Measurements from ENCODE around the gene SLC8B1. TPM values are rescaled to one million over a fixed set of nuclear protein-coding genes. Genes with fewer than 3 reads are reported as not detected.
A peak's percentile ranks its signal among the peaks of the same experiment; 100 is the strongest.

SLC8B1 gene
- total and polyA plus RNA-seq, 5 experiments from 2014 or later: 26.3 to 136 (median 71.2) TPM

DNA sequence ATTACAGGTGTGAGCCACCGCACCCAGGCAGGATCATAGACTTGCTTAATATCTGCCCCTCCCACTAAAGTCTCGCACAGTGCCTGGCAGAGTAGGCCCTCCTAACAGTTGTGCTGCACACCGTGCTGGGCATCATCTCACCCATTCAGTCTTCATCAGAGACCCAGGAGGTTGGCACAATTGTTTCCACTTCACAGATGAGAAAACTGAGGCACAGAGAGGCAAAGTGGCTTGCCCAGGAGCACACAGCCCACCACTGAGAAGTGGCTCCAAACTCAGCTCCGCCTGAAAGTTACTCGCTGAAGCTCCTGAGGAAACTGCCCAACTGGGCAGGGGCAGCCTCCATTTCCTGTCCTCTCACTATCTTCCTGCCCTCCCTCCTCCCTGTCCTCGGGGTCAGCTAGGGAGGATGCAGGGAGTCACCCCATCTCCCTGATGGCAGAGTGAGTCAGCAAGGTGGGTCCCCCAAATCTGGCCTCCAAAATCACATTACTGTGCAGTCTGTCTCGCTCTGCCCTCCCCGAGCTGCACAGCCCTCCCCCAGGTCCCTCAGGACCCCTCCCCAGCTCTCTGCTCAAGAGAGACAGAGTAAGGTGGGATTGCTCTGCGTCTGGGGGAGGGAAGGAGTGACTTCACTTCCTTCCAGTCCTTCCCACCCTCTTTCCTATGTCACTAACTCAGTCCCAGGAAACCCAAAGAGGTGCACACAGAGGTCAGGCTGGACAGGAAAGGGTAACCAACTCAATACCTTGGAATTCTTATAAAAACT is 5.7 kb downstream of the SLC8B1 start:
- peak overlapping the region in 7 of 10 donors; percentile 4 to 91 (median 53) for H3K27ac Mint-ChIP-seq
- ATAC-seq: no peak

DNA sequence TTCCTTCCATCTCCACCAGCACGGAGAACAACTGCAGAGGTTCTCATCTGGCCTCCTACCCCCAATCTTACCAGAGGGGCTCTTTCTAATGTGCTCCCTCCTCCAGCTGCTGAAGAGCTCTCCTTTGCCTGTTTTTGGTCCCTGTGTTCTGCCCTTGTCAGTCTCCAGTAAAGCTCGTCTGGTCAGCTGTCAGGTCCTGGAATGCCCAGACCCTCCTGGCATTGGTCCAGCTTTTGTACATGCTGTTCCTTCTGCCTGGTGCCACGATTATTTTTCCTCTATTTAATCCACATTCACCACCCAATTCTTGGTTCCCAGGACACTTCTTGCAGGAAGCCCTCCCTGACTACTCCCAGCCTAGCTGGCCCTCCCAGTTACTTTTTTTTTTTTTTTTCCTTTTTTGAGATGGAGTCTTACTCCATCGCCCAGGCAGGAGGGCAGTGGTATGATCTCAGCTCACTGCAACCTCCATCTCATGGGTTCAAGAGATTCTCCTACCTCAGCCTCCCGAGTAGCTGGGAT is 6.5 kb downstream of the SLC8B1 start:
- POLR2A ChIA-PET: no interaction called here
- Mint-ChIP-seq H3K36me3 (peaks cover 0 to 76% (median 21%) of the 10 kb centered on the region in 3 donors), H3K4me3 (no peak overlapping the region), H3K27me3 (no peaks in the 10 kb centered on the region), H3K4me1 (peaks cover 24 to 73% (median 60%) of the 10 kb centered on the region in 4 donors), H3K9me3 (no peaks in the 10 kb centered on the region), H3K27ac (peak overlapping the region in 9 of 10 donors; percentile 4 to 72 (median 58))
- DNase-seq (no peak), ATAC-seq (no peak)

More for the DNA sequence above, 5.7 kb downstream of the SLC8B1 start:
- Mint-ChIP-seq H3K4me1 (peaks cover 24 to 76% (median 65%) of the 10 kb centered on the region in 4 donors), H3K9me3 (no peaks in the 10 kb centered on the region), H3K36me3 (peaks cover 0 to 69% (median 21%) of the 10 kb centered on the region in 3 donors), H3K27me3 (no peaks in the 10 kb centered on the region), H3K4me3 (peak overlapping the region in 1 of 10 donors; percentile 22)
- DNase-seq: no peak
- POLR2A ChIA-PET: no interaction called here

DNA sequence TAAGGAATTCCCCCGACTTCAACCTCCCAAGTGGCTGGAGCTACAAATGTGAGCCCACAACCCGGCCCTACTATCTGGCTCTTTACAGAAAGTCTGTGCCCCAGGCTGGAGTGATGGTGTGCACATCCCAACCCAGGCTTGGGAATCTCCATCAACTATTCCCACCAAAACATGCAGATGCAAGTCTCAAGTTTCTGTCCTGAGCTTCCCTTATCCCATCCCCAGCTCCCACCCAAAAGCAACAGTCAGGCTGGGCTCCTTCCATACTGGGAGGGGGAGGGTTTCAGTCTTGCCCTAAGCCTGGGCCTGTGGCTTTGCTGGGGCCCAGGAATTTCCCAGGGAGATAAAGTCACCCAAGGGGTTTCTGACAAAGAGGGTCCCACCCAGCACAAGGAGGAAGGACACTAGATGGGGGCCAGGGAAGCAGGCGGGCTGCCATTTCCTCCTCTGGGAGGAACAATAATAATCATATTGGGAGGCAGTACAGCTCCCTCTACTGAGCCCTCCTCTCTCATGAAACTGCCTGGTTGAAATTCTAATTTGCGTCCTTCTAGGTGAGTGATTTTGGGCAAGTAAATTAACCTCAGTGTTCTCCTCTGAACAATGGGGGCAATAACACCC is 8.0 kb downstream of the SLC8B1 start:
- Mint-ChIP-seq H3K9me3 (peaks cover 0 to 3% (median 0%) of the 10 kb centered on the region in 9 donors), H3K27me3 (no peaks in the 10 kb centered on the region), H3K27ac (peak overlapping the region in 9 of 10 donors; percentile 6 to 80 (median 60)), H3K4me3 (no peak overlapping the region), H3K36me3 (peaks cover 0 to 82% (median 26%) of the 10 kb centered on the region in 3 donors), H3K4me1 (peaks cover 18 to 63% (median 54%) of the 10 kb centered on the region in 4 donors)
- POLR2A ChIA-PET: no interaction called here
- DNase-seq: no peak
- no peak for ATAC-seq

DNA sequence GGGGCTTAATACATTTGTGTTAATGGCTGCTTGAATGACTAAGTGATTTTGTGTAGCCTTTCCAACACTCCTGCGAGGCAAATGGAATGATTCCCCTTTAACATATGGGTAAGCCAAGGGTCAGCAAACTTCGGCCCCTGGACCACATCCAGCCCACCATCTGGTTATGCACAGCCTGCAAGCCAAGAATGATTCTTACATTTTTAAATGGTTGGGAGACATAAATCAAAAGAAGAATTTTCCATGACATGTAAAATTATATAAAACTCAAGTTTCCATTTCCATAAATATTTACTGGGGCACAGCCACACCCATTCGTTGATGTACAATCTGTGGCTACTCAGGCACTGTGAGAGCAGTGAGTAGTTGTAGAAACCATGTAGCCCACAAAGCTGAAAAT is 9.0 kb downstream of the SLC8B1 start:
- no peak for ATAC-seq
- POLR2A ChIA-PET: no interaction called here
- peak overlapping the region in 3 of 10 donors; percentile 20 to 80 (median 21) for H3K27ac Mint-ChIP-seq
- no peak for DNase-seq
- no peaks in the 10 kb centered on the region for H3K27me3 Mint-ChIP-seq
- peaks cover 0 to 3% (median 0%) of the 10 kb centered on the region in 9 donors for H3K9me3 Mint-ChIP-seq
- peaks cover 0 to 80% (median 24%) of the 10 kb centered on the region in 3 donors for H3K36me3 Mint-ChIP-seq
- no peak overlapping the region for H3K4me3 Mint-ChIP-seq
- peaks cover 15 to 56% (median 48%) of the 10 kb centered on the region in 4 donors for H3K4me1 Mint-ChIP-seq

DNA sequence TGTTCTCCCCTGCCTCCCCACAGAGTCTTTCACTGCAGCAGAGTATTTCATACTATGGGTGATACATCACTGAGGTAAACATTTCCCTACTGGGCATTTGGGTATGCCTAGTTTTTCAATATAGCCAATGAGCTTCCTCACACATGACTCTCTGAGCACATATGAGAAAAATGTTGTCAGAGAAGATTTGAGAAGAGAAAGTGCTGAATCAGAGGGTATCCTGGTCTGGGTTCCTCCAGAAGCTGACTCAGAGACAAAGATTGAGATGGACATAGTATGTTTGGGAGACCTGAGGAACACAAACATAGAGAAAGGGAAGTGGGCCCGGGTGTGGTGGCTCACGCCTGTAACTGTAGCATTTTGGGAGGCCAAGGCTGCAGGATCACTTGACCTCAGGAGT is 12.6 kb downstream of the SLC8B1 start:
- H3K4me1 Mint-ChIP-seq: peaks cover 9 to 32% (median 24%) of the 10 kb centered on the region in 4 donors
- ATAC-seq: no peak
- H3K27me3 Mint-ChIP-seq: no peaks in the 10 kb centered on the region
- no peak for DNase-seq
- POLR2A ChIA-PET: no interaction called here
- H3K27ac Mint-ChIP-seq: peak overlapping the region in 6 of 10 donors; percentile 20 to 74 (median 38)
- no peak overlapping the region for H3K4me3 Mint-ChIP-seq
- peaks cover 0 to 3% (median 0%) of the 10 kb centered on the region in 9 donors for H3K9me3 Mint-ChIP-seq
- peaks cover 7 to 89% (median 38%) of the 10 kb centered on the region in 3 donors for H3K36me3 Mint-ChIP-seq

DNA sequence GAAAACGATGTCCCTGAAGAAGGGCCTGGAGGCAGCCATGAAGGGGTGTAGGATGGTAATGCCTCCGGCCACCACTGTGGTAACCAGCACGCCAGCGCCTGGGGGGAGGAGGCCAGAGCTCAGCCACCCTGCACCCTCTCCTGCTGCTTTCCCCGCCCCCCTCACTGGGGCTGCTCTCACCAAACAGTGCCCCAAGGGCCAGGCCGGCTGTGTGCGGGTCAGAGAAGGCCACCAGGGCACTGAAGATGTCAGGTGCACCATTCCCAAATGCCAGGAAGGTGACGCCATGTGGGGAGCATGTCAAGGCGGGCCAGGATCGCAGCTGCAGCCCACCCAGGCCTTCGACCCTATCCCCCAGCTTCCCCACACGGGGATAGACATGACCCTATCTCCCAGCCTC is 14.5 kb downstream of the SLC8B1 start:
- DNase-seq: no peak
- Mint-ChIP-seq H3K27me3 (no peaks in the 10 kb centered on the region), H3K27ac (no peak overlapping the region), H3K4me1 (peaks cover 7 to 24% (median 14%) of the 10 kb centered on the region in 4 donors), H3K9me3 (peaks cover 0 to 3% (median 0%) of the 10 kb centered on the region in 9 donors), H3K36me3 (peaks cover 7 to 92% (median 38%) of the 10 kb centered on the region in 3 donors), H3K4me3 (no peak overlapping the region)
- POLR2A ChIA-PET: interaction anchor here (0.5 kb wide), 1 partner anchor 53 kb away, joined by 4 read pairs; no protein-coding TSS in a partner anchor
- ATAC-seq: no peak

DNA sequence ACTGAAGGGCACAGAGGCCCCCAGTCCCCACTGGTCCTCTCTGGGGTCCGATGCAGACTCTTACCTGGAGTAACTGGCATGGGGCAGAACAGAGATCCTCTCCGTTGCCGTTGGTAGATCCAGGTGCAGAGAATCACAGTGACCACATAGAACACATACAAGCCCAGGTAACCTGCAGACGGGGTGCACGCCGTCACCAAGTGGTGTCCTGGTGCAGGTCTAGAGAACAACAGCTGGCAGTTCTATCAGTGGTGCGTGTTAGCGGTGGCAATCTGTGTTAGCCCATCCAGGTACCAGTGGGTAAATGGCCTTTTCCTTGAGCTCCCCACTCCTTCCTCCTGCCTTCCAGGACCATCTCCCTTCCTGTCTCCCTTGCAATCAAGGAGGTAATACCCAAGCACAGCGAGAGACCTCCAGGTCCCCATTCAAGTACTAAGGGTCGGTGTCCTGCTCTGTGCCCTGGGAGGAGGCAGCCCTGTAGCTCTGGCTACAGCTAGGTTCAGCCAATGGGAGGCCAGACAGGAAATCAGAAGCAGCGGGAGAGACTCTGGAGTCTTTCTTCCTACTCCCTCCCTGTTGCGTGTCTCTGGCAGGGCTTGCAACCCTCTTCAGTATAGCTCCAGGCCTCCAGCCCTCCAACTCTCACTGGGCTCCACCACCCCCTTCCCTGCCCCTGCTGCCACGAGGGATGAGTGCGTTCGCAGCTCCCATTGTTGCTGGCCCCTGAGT is 15.8 kb downstream of the SLC8B1 start:
- Mint-ChIP-seq H3K36me3 (peaks cover 7 to 96% (median 40%) of the 10 kb centered on the region in 3 donors), H3K4me3 (no peak overlapping the region), H3K27me3 (no peaks in the 10 kb centered on the region), H3K4me1 (peaks cover 7 to 18% (median 10%) of the 10 kb centered on the region in 4 donors), H3K9me3 (peaks cover 0 to 3% (median 0%) of the 10 kb centered on the region in 9 donors), H3K27ac (peak overlapping the region in 2 of 10 donors; percentile 62 to 73)
- POLR2A ChIA-PET: interaction anchor here (0.6 kb wide), 1 partner anchor 13 kb away, joined by 8 read pairs; no protein-coding TSS in a partner anchor
- ATAC-seq (no peak), DNase-seq (no peak)

DNA sequence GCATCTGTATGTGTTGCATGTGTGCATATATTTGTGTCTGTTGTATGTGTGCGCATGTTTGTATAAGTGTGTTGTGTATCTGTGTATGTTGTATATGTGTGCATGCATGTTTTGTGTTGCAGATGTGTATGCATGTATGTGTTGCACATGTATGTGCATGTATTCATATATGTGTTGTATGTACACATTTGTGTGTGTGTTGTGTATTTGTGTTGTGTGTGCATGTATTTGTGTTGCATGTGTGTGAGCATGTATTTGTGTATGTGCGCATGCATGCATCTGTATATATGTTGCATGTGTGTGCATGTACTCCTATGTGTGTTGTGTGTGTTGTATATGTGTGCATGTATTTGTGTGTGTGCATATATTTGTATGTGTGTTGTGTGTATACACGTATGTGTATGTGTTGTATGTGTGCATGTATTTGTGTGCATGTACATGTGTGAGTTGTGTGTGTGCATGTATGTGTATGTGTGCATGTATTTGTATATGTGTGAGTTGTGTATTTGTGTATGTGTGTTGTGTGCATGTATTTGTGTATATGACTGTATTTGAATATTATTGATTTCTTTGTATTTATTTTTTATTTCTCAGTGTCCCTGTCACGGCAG is 16.8 kb downstream of the SLC8B1 start:
- H3K4me3 Mint-ChIP-seq: no peak overlapping the region
- peaks cover 0 to 3% (median 0%) of the 10 kb centered on the region in 9 donors for H3K9me3 Mint-ChIP-seq
- ATAC-seq (no peak), DNase-seq (no peak)
- peaks cover 3 to 17% (median 7%) of the 10 kb centered on the region in 4 donors for H3K4me1 Mint-ChIP-seq
- H3K27ac Mint-ChIP-seq: peak overlapping the region in 1 of 10 donors; percentile 24
- POLR2A ChIA-PET: no interaction called here
- no peaks in the 10 kb centered on the region for H3K27me3 Mint-ChIP-seq
- H3K36me3 Mint-ChIP-seq: peaks cover 7 to 94% (median 41%) of the 10 kb centered on the region in 3 donors

DNA sequence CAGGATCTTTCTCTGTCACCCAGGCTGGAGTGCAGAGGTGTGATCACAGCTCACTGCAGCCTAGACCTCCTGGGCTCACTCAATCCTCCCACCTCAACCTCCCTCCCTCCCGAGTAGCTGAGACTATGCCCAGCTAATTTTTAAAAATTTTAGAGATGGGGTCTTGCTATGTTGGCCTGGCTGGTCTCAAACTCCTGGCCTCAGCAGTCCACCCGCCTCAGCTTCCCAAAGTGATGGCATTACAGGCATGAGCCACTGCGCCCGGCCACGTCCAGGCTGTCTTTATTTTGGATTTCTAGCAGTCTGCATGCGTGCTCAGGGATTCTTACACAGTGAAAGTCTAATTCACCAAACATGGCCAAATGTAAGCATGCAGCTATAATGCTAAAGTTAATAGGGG is 17.8 kb downstream of the SLC8B1 start:
- no peak overlapping the region for H3K4me3 Mint-ChIP-seq
- peaks cover 7 to 94% (median 33%) of the 10 kb centered on the region in 3 donors for H3K36me3 Mint-ChIP-seq
- no peak for ATAC-seq
- H3K9me3 Mint-ChIP-seq: no peaks in the 10 kb centered on the region
- DNase-seq: no peak
- no peaks in the 10 kb centered on the region for H3K27me3 Mint-ChIP-seq
- POLR2A ChIA-PET: no interaction called here
- peak overlapping the region in 1 of 10 donors; percentile 8 for H3K27ac Mint-ChIP-seq
- peaks cover 0 to 7% (median 5%) of the 10 kb centered on the region in 4 donors for H3K4me1 Mint-ChIP-seq

DNA sequence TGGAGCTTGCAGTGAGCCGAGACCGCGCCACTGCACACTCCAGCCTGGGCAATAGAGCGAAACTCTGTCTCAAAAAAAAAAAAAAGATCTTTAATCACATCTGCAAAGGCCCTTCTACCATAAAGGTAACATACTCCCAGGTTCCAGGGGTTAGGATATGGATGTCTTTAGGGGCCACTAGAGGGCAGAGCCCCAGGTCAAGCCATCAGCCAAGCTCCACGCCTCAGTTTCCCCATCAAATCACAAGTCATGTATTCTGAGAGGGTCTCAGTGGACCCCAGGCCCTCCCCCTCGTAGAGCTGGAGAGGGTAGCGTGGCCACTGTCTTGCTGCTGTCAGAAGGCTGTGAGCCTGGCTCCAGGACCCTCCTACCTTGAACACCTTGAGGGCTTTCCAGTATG is 18.8 kb downstream of the SLC8B1 start:
- Mint-ChIP-seq H3K9me3 (no peaks in the 10 kb centered on the region), H3K27ac (peak overlapping the region in 1 of 10 donors; percentile 57), H3K4me1 (peaks cover 0 to 9% (median 3%) of the 10 kb centered on the region in 4 donors)

DNA sequence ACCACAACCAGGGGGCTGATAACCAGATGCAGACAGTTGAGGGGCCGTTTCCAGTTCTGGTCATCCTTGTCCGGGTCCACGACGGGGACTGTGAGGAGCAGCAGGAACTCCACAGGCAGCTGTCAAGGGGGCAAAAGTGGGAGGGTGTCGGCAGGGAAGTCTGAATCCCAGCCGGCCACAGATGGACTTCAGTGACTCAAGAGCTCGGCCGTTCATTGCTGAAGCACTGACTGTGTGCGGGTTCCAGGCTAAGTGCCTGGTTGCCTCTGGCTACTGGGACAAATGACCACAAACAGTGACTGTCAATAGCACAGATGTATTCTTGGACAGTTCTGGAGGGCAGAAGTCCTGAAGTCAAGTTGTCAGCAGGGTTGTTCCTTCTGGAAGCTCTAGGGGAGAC is 19.6 kb downstream of the SLC8B1 start:
- H3K9me3 Mint-ChIP-seq: no peaks in the 10 kb centered on the region
- no peak overlapping the region for H3K4me3 Mint-ChIP-seq
- peaks cover 0 to 14% (median 3%) of the 10 kb centered on the region in 4 donors for H3K4me1 Mint-ChIP-seq
- H3K27me3 Mint-ChIP-seq: no peaks in the 10 kb centered on the region
- peak overlapping the region in 1 of 10 donors; percentile 57 for H3K27ac Mint-ChIP-seq
- peaks cover 7 to 96% (median 38%) of the 10 kb centered on the region in 3 donors for H3K36me3 Mint-ChIP-seq
- POLR2A ChIA-PET: interaction anchor here (0.9 kb wide), 1 partner anchor 10 kb away, joined by 3 read pairs; no protein-coding TSS in a partner anchor
- DNase-seq: no peak
- ATAC-seq: no peak

More for the DNA sequence above, 18.8 kb downstream of the SLC8B1 start:
- DNase-seq (no peak), ATAC-seq (no peak)
- Mint-ChIP-seq H3K36me3 (peaks cover 7 to 96% (median 32%) of the 10 kb centered on the region in 3 donors), H3K4me3 (no peak overlapping the region), H3K27me3 (no peaks in the 10 kb centered on the region)
- POLR2A ChIA-PET: interaction anchor here (0.9 kb wide), 1 partner anchor 11 kb away, joined by 3 read pairs; no protein-coding TSS in a partner anchor

DNA sequence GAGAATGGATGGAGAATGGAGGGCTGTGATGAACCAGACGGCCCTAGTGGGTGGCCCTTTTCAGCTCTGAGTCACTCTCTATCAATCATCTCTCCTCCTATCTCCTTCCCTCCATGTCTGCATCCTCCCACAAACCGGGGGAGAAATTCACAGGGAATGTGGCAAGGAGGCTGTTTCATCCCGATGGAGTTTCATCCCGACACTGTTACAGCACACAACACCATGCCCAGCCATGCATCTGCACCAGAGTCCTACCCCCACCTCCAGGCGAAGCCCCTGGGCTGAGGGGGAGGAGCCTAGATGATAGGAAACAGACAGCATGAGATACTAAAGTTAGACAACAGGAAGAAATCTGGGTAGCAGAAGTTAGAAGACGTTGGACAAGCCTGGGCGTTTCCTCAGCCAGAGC is 20.8 kb downstream of the SLC8B1 start:
- no peak for ATAC-seq
- Mint-ChIP-seq H3K36me3 (peaks cover 7 to 94% (median 34%) of the 10 kb centered on the region in 3 donors), H3K4me1 (peaks cover 0 to 11% (median 3%) of the 10 kb centered on the region in 4 donors), H3K27me3 (no peaks in the 10 kb centered on the region), H3K27ac (peak overlapping the region in 1 of 10 donors; percentile 46), H3K9me3 (no peaks in the 10 kb centered on the region), H3K4me3 (peak overlapping the region in 2 of 10 donors; percentile 36 to 69)
- DNase-seq: no peak
- POLR2A ChIA-PET: no interaction called here
